Peyer's patch (tissue), 4 donors: ENCODE measurements around the gene BPIFA2. TPM values are rescaled to one million over a fixed set of nuclear protein-coding genes. Genes with fewer than 3 reads are reported as not detected.
A peak's percentile ranks its signal among the peaks of the same experiment; 100 is the strongest.

Experiments
- DNase-seq, 3 donors: peaks; one replicate each; pipeline ENCODE4 v3.0.0-alpha.2; 2017 to 2019
- H3K27ac ChIP-seq, 4 donors: fragments of 200-600 bp; sonication (generic); one replicate each; pipeline ENCODE4 v1.5.1; 2016 to 2019
- H3K27me3 ChIP-seq, 2 donors: fragments of 200-600 bp; sonication (generic); one replicate each; pipeline ENCODE4 v1.5.1; 2019
- H3K36me3 ChIP-seq, 3 donors: fragments of 200-600 bp; sonication (generic); one replicate each; pipeline ENCODE4 v1.5.1; 2016 to 2019
- H3K4me1 ChIP-seq, 4 donors: fragments of 200-600 bp; sonication (generic); one replicate each; pipeline ENCODE4 v1.5.1; 2016 to 2019
- H3K4me3 ChIP-seq, 4 donors: fragments of 200-600 bp; sonication (generic); 1 replicate in 3 of 4; 2 replicates in 1 of 4; pipeline ENCODE4 v1.5.1; 2016 to 2019; ENCODE audit warnings: mild to moderate bottlenecking in 1 of 4
- H3K9me3 ChIP-seq, 4 donors: fragments of 200-600 bp; sonication (generic); one replicate each; pipeline ENCODE4 v1.5.1; 2016 to 2019; ENCODE audit warnings: mild to moderate bottlenecking in 1 of 4
- CTCF ChIP-seq, 6 experiments: fragments of 450-650 bp in 4 of 6; fragments of 200-600 bp in 2 of 6; sonication (generic) in 1 of 6; IDR thresholded peaks; one replicate each; pipeline ENCODE4 v1.5.1; 2017 to 2019; ENCODE audit warnings: antibody characterized with exemption in 6 of 6, mild to moderate bottlenecking in 3 of 6, moderate library complexity in 1 of 6
- POLR2A ChIP-seq, 2 donors: fragments of 450-650 bp; IDR thresholded peaks; one replicate each; pipeline ENCODE4 v1.5.1; 2017; ENCODE audit warnings: antibody characterized with exemption in 2 of 2, mild to moderate bottlenecking in 2 of 2, moderate library complexity in 2 of 2
- total RNA-seq, 4 donors: library from RNA; depleted of rRNA; stranded (reverse); fragments of >200 nt; gene quantifications; one replicate each; pipeline ENCODE4 v1.1.0, GENCODE V29; 2016

The BPIFA2 gene
- total RNA-seq, 4 donors from 2014 or later = not detected

GRCh38 chr20:33203444-33203843 is 35.5 kb downstream of the BPIFA2 start:
- Histone ChIP-seq H3K27me3 (no peaks in the 10 kb centered on the region), H3K36me3 (no peaks in the 10 kb centered on the region), H3K4me3 (no peak overlapping the region), H3K27ac (no peak overlapping the region), H3K9me3 (no peaks in the 10 kb centered on the region), H3K4me1 (no peaks in the 10 kb centered on the region)
- DNase-seq = no peak
- no peak for TF ChIP-seq POLR2A (IDR thresholded peaks at IDR 0.05)
- TF ChIP-seq CTCF (IDR thresholded peaks at IDR 0.05) = no peak

DNA sequence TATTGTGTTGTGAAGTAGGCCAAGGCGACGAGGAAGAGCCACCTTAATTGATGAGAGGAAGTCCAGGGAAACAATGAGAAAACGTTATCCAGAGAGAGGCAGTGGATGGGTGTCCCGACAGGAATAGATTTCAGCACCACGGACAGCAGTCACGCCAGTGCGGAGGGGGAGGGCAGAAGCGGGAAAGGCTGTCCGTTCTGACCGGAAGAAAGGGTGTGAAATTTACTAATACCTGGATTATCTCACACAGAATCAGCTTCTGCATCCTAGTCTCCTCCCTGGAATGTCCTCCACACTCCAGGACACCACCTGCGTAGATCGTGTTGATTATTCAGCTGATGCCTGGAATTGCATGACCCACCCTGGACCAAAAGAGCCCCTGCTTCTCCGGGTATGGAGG is 41.8 kb downstream of the BPIFA2 start:
- peak; percentile 20 to 67 (median 60) for DNase-seq

DNA sequence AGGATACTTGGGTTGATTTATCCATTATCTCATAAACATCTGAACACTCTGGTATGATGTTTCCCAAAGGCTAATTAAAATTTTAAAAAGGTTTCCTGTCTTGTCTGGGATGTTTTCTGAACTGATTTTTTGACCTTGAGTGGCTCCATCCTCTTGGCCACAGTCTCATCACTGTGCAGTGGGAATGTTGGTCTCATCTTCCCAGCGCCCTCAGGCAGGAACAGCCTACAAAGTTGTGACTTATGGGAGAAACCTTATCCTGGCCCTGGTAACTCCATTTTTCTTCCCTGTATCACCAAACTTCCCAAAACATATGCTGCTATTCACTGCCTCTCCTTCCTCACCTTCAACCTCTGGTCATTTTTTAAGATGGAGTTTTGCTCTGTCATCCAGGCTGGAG is 42.4 kb downstream of the BPIFA2 start:
- Histone ChIP-seq H3K27me3 (no peaks in the 10 kb centered on the region), H3K27ac (no peak overlapping the region), H3K4me1 (no peaks in the 10 kb centered on the region), H3K4me3 (no peak overlapping the region), H3K36me3 (no peaks in the 10 kb centered on the region), H3K9me3 (no peaks in the 10 kb centered on the region)
- DNase-seq = no peak
- no peak for TF ChIP-seq POLR2A (IDR thresholded peaks at IDR 0.05)
- TF ChIP-seq CTCF (IDR thresholded peaks at IDR 0.05) = no peak

More for the DNA sequence above, 41.8 kb downstream of the BPIFA2 start:
- Histone ChIP-seq H3K4me1 (no peaks in the 10 kb centered on the region), H3K9me3 (no peaks in the 10 kb centered on the region), H3K4me3 (no peak overlapping the region), H3K36me3 (no peaks in the 10 kb centered on the region), H3K27me3 (no peaks in the 10 kb centered on the region), H3K27ac (no peak overlapping the region)
- TF ChIP-seq POLR2A (IDR thresholded peaks at IDR 0.05) = no peak
- no peak for TF ChIP-seq CTCF (IDR thresholded peaks at IDR 0.05)

DNA sequence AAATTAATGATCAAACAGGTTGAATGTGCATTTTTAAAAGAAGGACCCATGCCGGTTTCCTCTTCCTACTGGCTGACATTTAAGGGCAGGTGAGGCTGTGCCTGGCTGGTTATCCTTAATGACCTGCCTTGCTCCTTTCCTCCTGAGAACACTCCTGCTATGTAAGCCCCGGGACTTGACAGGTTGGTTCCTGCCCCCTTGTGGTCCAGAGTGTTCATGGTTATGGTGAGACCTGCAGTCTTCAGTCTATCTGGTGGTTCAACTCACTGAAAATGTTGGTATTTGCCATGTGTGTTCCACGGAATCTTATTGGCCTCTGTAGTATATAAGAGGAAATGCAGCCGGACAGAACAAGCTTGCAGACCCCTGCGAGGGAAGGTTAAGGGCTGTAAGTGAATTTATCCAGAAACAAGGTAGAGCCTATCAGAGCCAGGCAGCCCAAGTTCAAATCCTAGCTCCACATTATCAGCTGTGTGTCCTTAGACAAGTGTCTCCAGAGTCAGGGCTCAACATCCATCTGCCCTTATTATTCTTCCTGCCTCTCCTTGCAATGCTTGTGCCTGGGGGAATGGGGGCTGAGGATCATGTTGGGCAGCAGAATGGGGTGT is 44.0 kb downstream of the BPIFA2 start:
- peak in 1 of 3 donors; percentile 48 for DNase-seq
- TF ChIP-seq CTCF (IDR thresholded peaks at IDR 0.05) = peak in 4 of 6 experiments; percentile 17 to 25 (median 20)
- TF ChIP-seq POLR2A (IDR thresholded peaks at IDR 0.05) = no peak
- H3K4me3 ChIP-seq = no peak overlapping the region
- no peak overlapping the region for H3K27ac ChIP-seq
- H3K27me3 ChIP-seq = no peaks in the 10 kb centered on the region
- H3K4me1 ChIP-seq = no peaks in the 10 kb centered on the region
- no peaks in the 10 kb centered on the region for H3K36me3 ChIP-seq
- H3K9me3 ChIP-seq = no peaks in the 10 kb centered on the region

GRCh38 chr20:33217052-33217451 is 49.1 kb downstream of the BPIFA2 start, which contains the start of gene BPIFA3:
Gene BPIFA3, plus strand, starts transcription at chr20:33217352. Its CDS starts 185 bp downstream, at chr20:33217537.
- Histone ChIP-seq H3K4me1 (no peaks in the 10 kb centered on the region), H3K4me3 (no peak within 1 kb of the TSS), H3K27me3 (no peaks in the 10 kb centered on the region), H3K9me3 (no peaks in the 10 kb centered on the region), H3K27ac (no peak within 1 kb of the TSS), H3K36me3 (no peaks in the 10 kb centered on the region)
- DNase-seq = no peak
- TF ChIP-seq CTCF (IDR thresholded peaks at IDR 0.05) (no peak), POLR2A (IDR thresholded peaks at IDR 0.05) (no peak)
